SK-N-SH (cell line): ENCODE measurements around the gene SIDT2. TPM values are rescaled to one million over a fixed set of nuclear protein-coding genes. Genes with fewer than 3 reads are reported as not detected.

Source experiments
- CTCF ChIA-PET: fragments of 300-600, 350-600 bp; formaldehyde crosslinking; extraction: SDS; loops from one replicate; lab custom pipeline; 2021; lab: Yijun Ruan, JAX
- POLR2A ChIA-PET: fragments of 350-600 bp; sonication (Branson Sonifier 250); formaldehyde crosslinking; extraction: SDS; loops from one replicate; lab custom pipeline; 2020; ENCODE audit warnings: antibody characterized with exemption, inconsistent platforms; lab: Yijun Ruan, JAX
- DNase-seq: peaks from one replicate; pipeline ENCODE4 v3.0.0; 2012
- H2AFZ ChIP-seq: fragments of 200-600 bp; sonication (generic); 2 replicates; pipeline ENCODE4 v1.8.1; 2016; ENCODE audit warnings: antibody characterized with exemption, mild to moderate bottlenecking, low read depth
- H3F3A ChIP-seq: fragments of 200-600 bp; sonication (generic); replicated peaks from 2 replicates; pipeline ENCODE3; 2016; ENCODE audit warnings: antibody characterized with exemption, mild to moderate bottlenecking; ENCODE audit not compliant: insufficient read depth
- H3K27ac ChIP-seq, 2 experiments: fragments of 200-500 bp in 1 of 2; fragments of 200-600 bp in 1 of 2; sonication (Bioruptor generic) in 1 of 2; sonication (generic), shearing (Covaris generic) in 1 of 2; 2 replicates each; pipeline versions ENCODE4 v1.5.1 to v1.6.1; 2014 to 2016; ENCODE audit warnings: low read depth in 2 of 2, inconsistent platforms in 1 of 2, low read length in 1 of 2, mild to moderate bottlenecking in 1 of 2, mixed read lengths in 1 of 2
- H3K27me3 ChIP-seq: fragments of 200-600 bp; sonication (generic), shearing (Covaris generic); 2 replicates; pipeline ENCODE4 v1.6.1; 2016; ENCODE audit warnings: mixed run types; ENCODE audit not compliant: insufficient read depth
- H3K36me3 ChIP-seq, 2 experiments: fragments of 200-500 bp in 1 of 2; fragments of 200-600 bp in 1 of 2; sonication (Bioruptor generic) in 1 of 2; sonication (generic) in 1 of 2; replicated peaks in 1 of 2; 2 replicates each; pipeline versions ENCODE3 to v1.5.1; 2014 to 2016; ENCODE audit warnings: low read length in 1 of 2, mild to moderate bottlenecking in 1 of 2; ENCODE audit not compliant: insufficient read depth in 2 of 2, control insufficient read depth in 1 of 2
- H3K4me1 ChIP-seq, 2 experiments: fragments of 200-500 bp in 1 of 2; fragments of 200-600 bp in 1 of 2; sonication (Bioruptor generic) in 1 of 2; sonication (generic), shearing (Covaris generic) in 1 of 2; 2 replicates each; pipeline versions ENCODE4 v1.5.1 to v1.6.1; 2014 to 2016; ENCODE audit warnings: low read depth in 1 of 2, low read length in 1 of 2, mixed run types in 1 of 2; ENCODE audit not compliant: insufficient read depth in 2 of 2, control insufficient read depth in 1 of 2
- H3K4me2 ChIP-seq: fragments of 200-600 bp; sonication (generic), shearing (Covaris generic); 2 replicates; pipeline ENCODE4 v1.6.1; 2017; ENCODE audit warnings: mixed run types
- H3K4me3 ChIP-seq, 2 experiments: fragments of 200-500 bp in 1 of 2; fragments of 200-600 bp in 1 of 2; sonication (Bioruptor generic) in 1 of 2; sonication (generic), shearing (Covaris generic) in 1 of 2; 2 replicates each; pipeline versions ENCODE4 v1.5.1 to v1.8.1; 2014 to 2016; ENCODE audit warnings: low read depth in 2 of 2, inconsistent platforms in 1 of 2, low read length in 1 of 2, mild to moderate bottlenecking in 1 of 2, mixed read lengths in 1 of 2, moderate library complexity in 1 of 2
- H3K79me2 ChIP-seq: fragments of 200-600 bp; sonication (generic); 2 replicates; pipeline ENCODE4 v1.8.1; 2017; ENCODE audit warnings: mild to moderate bottlenecking; ENCODE audit not compliant: insufficient read depth
- H3K9ac ChIP-seq: fragments of 200-600 bp; sonication (generic); 2 replicates; pipeline ENCODE4 v1.6.1; 2017; ENCODE audit warnings: mixed run types
- H3K9me2 ChIP-seq: fragments of 200-600 bp; sonication (generic); 2 replicates; pipeline ENCODE4 v1.6.1; 2017; ENCODE audit warnings: mixed run types
- H3K9me3 ChIP-seq: fragments of 200-600 bp; sonication (generic); 2 replicates; pipeline ENCODE4 v1.6.1; 2017; ENCODE audit warnings: mixed run types, mild to moderate bottlenecking, moderate library complexity
- H4K20me1 ChIP-seq: fragments of 200-600 bp; sonication (generic); 2 replicates; pipeline ENCODE4 v1.6.1; 2017; ENCODE audit warnings: mild to moderate bottlenecking, mixed run types; ENCODE audit not compliant: insufficient read depth
- CHD2 ChIP-seq: fragments of 150-350 bp; IDR thresholded peaks from 2 replicates; pipeline ENCODE4 v1.6.1; 2018; ENCODE audit warnings: low read length; ENCODE audit not compliant: partially characterized antibody
- ELF1 ChIP-seq: IDR thresholded peaks from 2 replicates; pipeline ENCODE4 v1.4.0; 2012
- EP300 ChIP-seq, 2 experiments: IDR thresholded peaks; 2 replicates each; pipeline versions ENCODE4 v1.4.0 to v1.6.1; 2012; ENCODE audit warnings: borderline replicate concordance in 1 of 2, low read depth in 1 of 2, low read length in 1 of 2
- EZH2phosphoT487 ChIP-seq: fragments of 200-600 bp; sonication (generic); IDR thresholded peaks from 2 replicates; pipeline ENCODE4 v1.6.1; 2017; ENCODE audit warnings: low read depth, mixed run types, mild to moderate bottlenecking, antibody characterized with exemption, moderate library complexity, borderline replicate concordance
- FOSL2 ChIP-seq: IDR thresholded peaks from 2 replicates; pipeline ENCODE4 v1.4.0; 2012; ENCODE audit warnings: low read depth, mild to moderate bottlenecking, moderate library complexity, borderline replicate concordance
- FOXJ3 ChIP-seq: sonication (generic); formaldehyde crosslinking; IDR thresholded peaks from 2 replicates; pipeline ENCODE4 v1.5.1; 2020; ENCODE audit warnings: mild to moderate bottlenecking, missing genetic modification reagents
- GABPA ChIP-seq: IDR thresholded peaks from 2 replicates; pipeline ENCODE4 v1.4.0; 2012; ENCODE audit warnings: low read depth, mild to moderate bottlenecking
- JUND ChIP-seq: IDR thresholded peaks from 2 replicates; pipeline ENCODE4 v1.4.0; 2012
- MXI1 ChIP-seq: IDR thresholded peaks from 2 replicates; pipeline ENCODE4 v1.6.1; 2012; ENCODE audit warnings: mild to moderate bottlenecking, low read depth, low read length, improper control_type of control experiment
- NRF1 ChIP-seq: IDR thresholded peaks from 2 replicates; pipeline ENCODE4 v1.6.1; 2012; ENCODE audit warnings: low read depth, mild to moderate bottlenecking, low read length
- PBX3 ChIP-seq: IDR thresholded peaks from 2 replicates; pipeline ENCODE4; 2012
- POLR2AphosphoS5 ChIP-seq: IDR thresholded peaks from 2 replicates; pipeline ENCODE4 v1.6.1; 2012; ENCODE audit warnings: low read depth, low read length
- RAD21 ChIP-seq: IDR thresholded peaks from 2 replicates; pipeline ENCODE4 v1.6.1; 2012; ENCODE audit warnings: mild to moderate bottlenecking, low read length
- RCOR1 ChIP-seq: fragments of 150-350 bp; IDR thresholded peaks from 2 replicates; pipeline ENCODE4 v1.6.1; 2017; ENCODE audit warnings: antibody characterized with exemption, low read length
- REST ChIP-seq: IDR thresholded peaks from 2 replicates; pipeline ENCODE4 v1.6.1; 2012; ENCODE audit warnings: mild to moderate bottlenecking, low read depth, low read length, moderate library complexity
- RFX5 ChIP-seq: IDR thresholded peaks from 2 replicates; pipeline ENCODE4 v1.6.1; 2012; ENCODE audit warnings: mild to moderate bottlenecking, improper control_type of control experiment, low read length
- RXRA ChIP-seq: IDR thresholded peaks from 2 replicates; pipeline ENCODE4 v1.4.0; 2012; ENCODE audit warnings: low read depth, mild to moderate bottlenecking, borderline replicate concordance
- TAF1 ChIP-seq: IDR thresholded peaks from 2 replicates; pipeline ENCODE4 v1.6.1; 2012; ENCODE audit warnings: low read depth, mild to moderate bottlenecking, low read length, moderate library complexity, borderline replicate concordance
- TCF12 ChIP-seq: IDR thresholded peaks from 2 replicates; pipeline ENCODE4 v1.4.0; 2012
- WGBS: methylation state at CpG from one replicate; pipeline ENCODE4 v1.1.6; 2017; ENCODE audit warnings: low lambda C conversion rate; 5-methylcytosine and 5-hydroxymethylcytosine counted together
- polyA plus RNA-seq, 3 experiments: library from polyadenylated mRNA; depleted of rRNA; stranded (reverse); fragments of >200 nt; gene quantifications; 2 replicates each; pipeline ENCODE4 v1.2.3, GENCODE V29; 2012
- TF ChIP-seq, protein P1 (sequence below): fragments of 150-350 bp; IDR thresholded peaks from 2 replicates; pipeline ENCODE4 v1.6.1; 2016; ENCODE audit warnings: mild to moderate bottlenecking, low read depth, low read length
- TF ChIP-seq, protein P2 (sequence below): fragments of 200-600 bp; sonication (generic); IDR thresholded peaks from 2 replicates; pipeline ENCODE4 v1.6.1; 2017; ENCODE audit warnings: antibody characterized with exemption, mild to moderate bottlenecking, moderate library complexity
- TF ChIP-seq, protein P3 (sequence below): IDR thresholded peaks from 2 replicates; pipeline ENCODE4 v1.4.0; 2012; ENCODE audit warnings: low read depth, borderline replicate concordance

Gene SIDT2
- polyA plus RNA-seq, 1 of the 3 experiments (the other 2 are of a cell fraction): 17.5 TPM

GRCh38 chr11:117239295-117239694, 60.8 kb downstream of the SIDT2 start:
- H3K27me3 ChIP-seq: no peaks in the 10 kb centered on the region
- H3K4me3 ChIP-seq: no peak overlapping the region
- no peak overlapping the region for H2AFZ ChIP-seq
- peaks cover 25% of the 10 kb centered on the region for H3K79me2 ChIP-seq
- peaks cover 20 to 32% of the 10 kb centered on the region in 2 experiments for H3K36me3 ChIP-seq
- CTCF ChIA-PET: no interaction called here
- DNase-seq: no peak
- peaks cover 28% of the 10 kb centered on the region for H3F3A ChIP-seq
- peak overlapping the region; percentile 51; the same call in 1 of the 2 replicates for H3K9ac ChIP-seq
- TF ChIP-seq ELF1 (no peak), FOSL2 (peak; percentile 52; the same call in 1 of the 2 replicates), FOXJ3 (CRISPR knock-in tag) (no peak), POLR2AphosphoS5 (peak; percentile 55; the same call in 1 of the 2 replicates), TCF12 (peak; percentile 28; the same call in 1 of the 2 replicates), TAF1 (0 out of 2 replicates have a peak, but pooled peaks have one; percentile 18), EZH2phosphoT487 (no peak), RAD21 (0 out of 2 replicates have a peak, but pooled peaks have one; percentile 15), REST (no peak), RCOR1 (no peak), RFX5 (no peak), JUND (peak; percentile 52), PBX3 (peak; percentile 71), MXI1 (no peak), GABPA (0 out of 2 replicates have a peak, but pooled peaks have one; percentile 12), RXRA (peak; percentile 40; the same call in 1 of the 2 replicates), CHD2 (no peak), NRF1 (no peak), EP300 (IDR thresholded peaks at IDR 0.05; ENCODE audit: borderline replicate concordance in 1 of 2, low read depth in 1 of 2, low read length in 1 of 2) (no peak)
- TF ChIP-seq, protein P1, sequence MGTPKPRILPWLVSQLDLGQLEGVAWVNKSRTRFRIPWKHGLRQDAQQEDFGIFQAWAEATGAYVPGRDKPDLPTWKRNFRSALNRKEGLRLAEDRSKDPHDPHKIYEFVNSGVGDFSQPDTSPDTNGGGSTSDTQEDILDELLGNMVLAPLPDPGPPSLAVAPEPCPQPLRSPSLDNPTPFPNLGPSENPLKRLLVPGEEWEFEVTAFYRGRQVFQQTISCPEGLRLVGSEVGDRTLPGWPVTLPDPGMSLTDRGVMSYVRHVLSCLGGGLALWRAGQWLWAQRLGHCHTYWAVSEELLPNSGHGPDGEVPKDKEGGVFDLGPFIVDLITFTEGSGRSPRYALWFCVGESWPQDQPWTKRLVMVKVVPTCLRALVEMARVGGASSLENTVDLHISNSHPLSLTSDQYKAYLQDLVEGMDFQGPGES: no peak
- TF ChIP-seq, protein P2, sequence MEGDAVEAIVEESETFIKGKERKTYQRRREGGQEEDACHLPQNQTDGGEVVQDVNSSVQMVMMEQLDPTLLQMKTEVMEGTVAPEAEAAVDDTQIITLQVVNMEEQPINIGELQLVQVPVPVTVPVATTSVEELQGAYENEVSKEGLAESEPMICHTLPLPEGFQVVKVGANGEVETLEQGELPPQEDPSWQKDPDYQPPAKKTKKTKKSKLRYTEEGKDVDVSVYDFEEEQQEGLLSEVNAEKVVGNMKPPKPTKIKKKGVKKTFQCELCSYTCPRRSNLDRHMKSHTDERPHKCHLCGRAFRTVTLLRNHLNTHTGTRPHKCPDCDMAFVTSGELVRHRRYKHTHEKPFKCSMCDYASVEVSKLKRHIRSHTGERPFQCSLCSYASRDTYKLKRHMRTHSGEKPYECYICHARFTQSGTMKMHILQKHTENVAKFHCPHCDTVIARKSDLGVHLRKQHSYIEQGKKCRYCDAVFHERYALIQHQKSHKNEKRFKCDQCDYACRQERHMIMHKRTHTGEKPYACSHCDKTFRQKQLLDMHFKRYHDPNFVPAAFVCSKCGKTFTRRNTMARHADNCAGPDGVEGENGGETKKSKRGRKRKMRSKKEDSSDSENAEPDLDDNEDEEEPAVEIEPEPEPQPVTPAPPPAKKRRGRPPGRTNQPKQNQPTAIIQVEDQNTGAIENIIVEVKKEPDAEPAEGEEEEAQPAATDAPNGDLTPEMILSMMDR: peak; percentile 66
- TF ChIP-seq, protein P3, sequence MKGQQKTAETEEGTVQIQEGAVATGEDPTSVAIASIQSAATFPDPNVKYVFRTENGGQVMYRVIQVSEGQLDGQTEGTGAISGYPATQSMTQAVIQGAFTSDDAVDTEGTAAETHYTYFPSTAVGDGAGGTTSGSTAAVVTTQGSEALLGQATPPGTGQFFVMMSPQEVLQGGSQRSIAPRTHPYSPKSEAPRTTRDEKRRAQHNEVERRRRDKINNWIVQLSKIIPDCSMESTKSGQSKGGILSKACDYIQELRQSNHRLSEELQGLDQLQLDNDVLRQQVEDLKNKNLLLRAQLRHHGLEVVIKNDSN: no peak
- H4K20me1 ChIP-seq: no peaks in the 10 kb centered on the region
- no peaks in the 10 kb centered on the region for H3K9me2 ChIP-seq
- POLR2A ChIA-PET: no interaction called here
- no peaks in the 10 kb centered on the region for H3K9me3 ChIP-seq
- 11% methylated on average over 6 of the region's 6 CpGs for WGBS
- H3K4me1 ChIP-seq: peaks cover under 1 to 9% of the 10 kb centered on the region in 2 experiments; a peak in 3 of 4 replicates
- 0 out of 2 replicates have a peak overlapping the region, but pooled peaks have one; percentile 14 for H3K4me2 ChIP-seq
- peak overlapping the region in 1 of 2 experiments; percentile 86; a peak in 2 of 4 replicates for H3K27ac ChIP-seq
